ENCODE data around the gene UPK3A. TPM values are rescaled to one million over a fixed set of nuclear protein-coding genes. Genes with fewer than 3 reads are reported as not detected.

UPK3A gene
- total RNA-seq, 1 experiment from 2014 or later: 2.0 TPM

DNA sequence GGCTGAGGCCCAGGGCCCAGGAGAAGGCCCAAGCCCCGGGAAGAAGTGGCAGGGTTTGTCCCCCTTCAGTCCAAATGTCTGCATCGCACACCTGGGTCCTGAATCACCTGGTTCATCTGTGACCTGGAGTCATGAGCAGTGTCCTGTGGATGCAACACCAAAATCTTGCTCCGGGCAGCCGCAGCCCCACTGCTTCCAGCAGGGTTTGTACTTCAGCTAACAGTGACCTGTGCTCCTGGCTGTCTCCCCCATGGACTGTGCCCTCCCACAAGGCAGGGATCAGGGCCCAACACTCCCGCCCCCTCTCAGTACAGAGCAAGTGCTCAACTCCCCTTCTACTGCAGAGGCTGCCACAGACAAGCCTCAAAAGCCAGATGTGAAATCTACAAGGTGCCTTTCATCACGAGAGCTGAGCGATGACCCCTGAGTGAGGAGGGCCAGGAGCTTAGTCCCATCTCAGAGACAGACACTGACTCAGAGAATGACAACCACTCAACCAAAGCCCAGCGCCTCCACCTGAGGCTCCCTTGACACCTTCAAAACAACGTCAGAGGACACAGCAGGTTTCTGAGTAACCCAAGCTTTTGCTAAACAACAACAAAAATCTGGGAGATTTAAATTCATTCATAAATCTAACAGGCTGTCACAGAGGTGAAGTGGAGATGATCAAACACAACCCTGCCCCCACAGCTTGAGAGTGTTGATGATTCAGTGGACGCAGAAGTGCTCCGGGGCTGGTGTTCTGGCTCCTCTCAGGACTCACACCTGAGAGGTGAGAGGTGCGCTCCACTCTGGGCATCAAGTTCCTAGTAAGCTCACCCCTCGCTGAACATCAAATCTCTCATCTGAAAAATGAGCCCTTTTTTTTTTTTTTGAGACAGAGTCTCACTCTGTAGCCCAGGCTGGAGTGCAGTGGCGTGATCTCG lies 47.4 kb upstream of the UPK3A start:
- H3K36me3 ChIP-seq (ENCODE audit: control insufficient read depth, insufficient read depth, low read length): no peaks in the 10 kb centered on the region
- ChIA-PET POLR2A (no interaction called here), CTCF (interaction anchor here (1.3 kb wide), 1 partner anchor 9 kb away, joined by 3 read pairs; no protein-coding TSS in a partner anchor)
- no peaks in the 10 kb centered on the region for H3K9me3 ChIP-seq
- peaks cover 6% of the 10 kb centered on the region for H3K36me3 Mint-ChIP-seq (ENCODE audit: insufficient read depth, unreplicated experiment)
- no TSS peak for BruUV-seq (replicated peaks)
- no peaks in the 10 kb centered on the region for H3K27me3 ChIP-seq (replicated peaks; ENCODE audit: control insufficient read depth, insufficient read depth, low read length)
- peaks cover 15% of the 10 kb centered on the region for H3K4me1 ChIP-seq
- no peak for DNase-seq
- no peak overlapping the region for H3K27ac Mint-ChIP-seq (ENCODE audit: unreplicated experiment)
- H3K4me1 Mint-ChIP-seq (ENCODE audit: low read depth, unreplicated experiment): no peaks in the 10 kb centered on the region
- H3K4me3 ChIP-seq (ENCODE audit: low read depth, low read length): no peak overlapping the region
- no peaks in the 10 kb centered on the region for H3K9me3 Mint-ChIP-seq (ENCODE audit: unreplicated experiment)
- intact Hi-C loops (cut with micrococcal nuclease; ENCODE audit: unreplicated experiment): no loop called here
- H3K27me3 Mint-ChIP-seq (ENCODE audit: insufficient read depth, unreplicated experiment): no peaks in the 10 kb centered on the region
- no peak overlapping the region for H3K4me3 Mint-ChIP-seq (ENCODE audit: unreplicated experiment)
- no peak for TF ChIP-seq CTCF (IDR thresholded peaks at IDR 0.05; ENCODE audit: insufficient read depth in 1 of 2, low read depth in 1 of 2, low read length in 1 of 2, severe bottlenecking in 1 of 2, unreplicated experiment in 1 of 2)

DNA sequence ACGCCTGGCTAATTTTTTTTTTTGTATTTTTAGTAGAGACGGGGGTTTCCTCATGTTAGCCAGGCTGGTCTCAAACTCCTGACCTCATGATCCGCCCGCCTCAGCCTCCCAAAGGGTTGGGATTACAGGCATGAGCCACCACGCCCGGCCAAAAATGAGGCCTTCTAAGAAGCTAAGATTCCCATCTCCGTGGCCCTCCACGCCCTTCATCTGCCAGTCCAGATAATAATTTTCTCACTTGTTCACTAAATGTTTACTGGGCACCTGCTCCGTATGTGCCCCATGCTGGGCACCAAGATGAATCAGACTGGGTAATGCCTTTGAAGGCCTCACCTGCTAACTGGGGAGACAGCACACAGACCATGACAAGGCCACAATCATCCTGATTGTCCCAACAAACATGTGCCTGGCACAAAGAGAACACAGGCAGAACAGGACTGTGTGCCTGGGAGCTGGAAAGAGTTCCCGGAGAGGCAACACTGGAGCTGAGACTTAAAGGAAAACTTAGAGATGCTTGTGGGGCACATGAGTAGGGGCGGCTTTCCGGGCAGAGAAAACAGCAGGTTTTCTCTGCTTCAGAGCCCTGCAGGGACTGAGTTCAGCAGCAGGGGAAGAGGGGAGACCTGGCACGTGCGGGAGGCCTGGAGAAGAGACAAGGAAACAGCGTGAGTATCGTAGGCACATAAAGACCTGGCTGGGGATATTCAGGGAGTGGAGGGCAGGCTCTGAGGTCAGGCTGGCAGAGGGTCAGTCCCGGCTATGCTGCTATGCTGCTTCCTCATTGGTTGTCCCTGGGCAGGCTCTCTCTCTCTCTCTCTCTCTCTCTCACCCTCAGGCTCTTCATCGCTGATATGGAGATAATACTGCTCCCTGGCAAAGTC lies 46.4 kb upstream of the UPK3A start:
- Histone ChIP-seq H3K4me3 (ENCODE audit: low read depth, low read length) (no peak overlapping the region), H3K27me3 (replicated peaks; ENCODE audit: control insufficient read depth, insufficient read depth, low read length) (no peaks in the 10 kb centered on the region), H3K36me3 (ENCODE audit: control insufficient read depth, insufficient read depth, low read length) (no peaks in the 10 kb centered on the region), H3K4me1 (peaks cover 15% of the 10 kb centered on the region), H3K9me3 (no peaks in the 10 kb centered on the region)
- Mint-ChIP-seq H3K9me3 (ENCODE audit: unreplicated experiment) (no peaks in the 10 kb centered on the region), H3K36me3 (ENCODE audit: insufficient read depth, unreplicated experiment) (peaks cover 6% of the 10 kb centered on the region), H3K4me1 (ENCODE audit: low read depth, unreplicated experiment) (no peaks in the 10 kb centered on the region), H3K27me3 (ENCODE audit: insufficient read depth, unreplicated experiment) (no peaks in the 10 kb centered on the region), H3K4me3 (ENCODE audit: unreplicated experiment) (peak overlapping the region; percentile 30), H3K27ac (ENCODE audit: unreplicated experiment) (no peak overlapping the region)
- BruUV-seq (replicated peaks): no TSS peak
- TF ChIP-seq CTCF (IDR thresholded peaks at IDR 0.05; ENCODE audit: insufficient read depth in 1 of 2, low read depth in 1 of 2, low read length in 1 of 2, severe bottlenecking in 1 of 2, unreplicated experiment in 1 of 2): no peak
- POLR2A ChIA-PET: no interaction called here
- DNase-seq: no peak
- intact Hi-C loops (cut with micrococcal nuclease; ENCODE audit: unreplicated experiment): no loop called here
- CTCF ChIA-PET: no interaction called here

DNA sequence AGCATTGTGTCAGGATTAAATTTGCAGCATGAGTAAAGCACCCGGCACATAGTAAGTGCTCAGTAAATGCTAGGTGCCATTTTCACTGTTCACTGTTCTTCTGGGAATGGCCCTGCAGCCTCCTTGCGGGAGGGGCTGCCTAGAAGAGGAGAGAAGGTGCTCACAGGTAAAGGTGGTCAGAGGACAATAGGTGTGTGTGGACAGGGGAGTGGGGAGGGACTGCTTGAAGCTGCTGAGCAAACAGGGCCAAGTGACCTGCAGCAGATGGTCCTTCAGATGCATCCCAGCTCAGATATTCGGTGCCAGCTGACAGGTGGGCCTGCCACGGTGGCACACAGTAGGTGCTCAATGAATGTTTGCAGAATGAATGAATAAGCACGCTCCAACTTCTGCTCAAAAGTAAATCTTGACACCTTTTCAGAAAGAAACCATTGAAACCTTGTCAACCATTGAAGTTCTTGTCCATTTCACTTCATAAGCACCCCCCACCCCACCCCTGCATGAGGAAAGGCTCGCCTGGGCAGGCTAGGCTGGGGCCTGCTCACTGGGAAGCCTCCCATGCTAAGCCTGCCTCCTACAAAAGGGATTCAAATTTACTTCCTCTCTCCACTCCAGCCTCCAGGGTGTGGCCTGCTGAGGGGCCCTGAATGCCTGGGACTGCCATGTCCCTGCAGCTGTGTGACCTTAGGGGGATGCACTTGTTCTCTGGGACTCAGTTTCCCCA lies 45.6 kb upstream of the UPK3A start:
- H3K27ac Mint-ChIP-seq (ENCODE audit: unreplicated experiment): no peak overlapping the region
- H3K27me3 ChIP-seq (replicated peaks; ENCODE audit: control insufficient read depth, insufficient read depth, low read length): no peaks in the 10 kb centered on the region
- H3K4me3 ChIP-seq (ENCODE audit: low read depth, low read length): no peak overlapping the region; the same call in 1 of the 2 replicates
- peak overlapping the region; percentile 76 for H3K4me3 Mint-ChIP-seq (ENCODE audit: unreplicated experiment)
- no peaks in the 10 kb centered on the region for H3K9me3 ChIP-seq
- intact Hi-C loops (cut with micrococcal nuclease; ENCODE audit: unreplicated experiment): no loop called here
- TF ChIP-seq CTCF (IDR thresholded peaks at IDR 0.05; ENCODE audit: insufficient read depth in 1 of 2, low read depth in 1 of 2, low read length in 1 of 2, severe bottlenecking in 1 of 2, unreplicated experiment in 1 of 2): no peak
- no peaks in the 10 kb centered on the region for H3K9me3 Mint-ChIP-seq (ENCODE audit: unreplicated experiment)
- no peaks in the 10 kb centered on the region for H3K36me3 ChIP-seq (ENCODE audit: control insufficient read depth, insufficient read depth, low read length)
- ChIA-PET POLR2A (no interaction called here), CTCF (no interaction called here)
- no peaks in the 10 kb centered on the region for H3K4me1 Mint-ChIP-seq (ENCODE audit: low read depth, unreplicated experiment)
- BruUV-seq (replicated peaks): no TSS peak
- no peaks in the 10 kb centered on the region for H3K27me3 Mint-ChIP-seq (ENCODE audit: insufficient read depth, unreplicated experiment)
- DNase-seq: no peak
- peaks cover 15% of the 10 kb centered on the region for H3K4me1 ChIP-seq
- peaks cover 6% of the 10 kb centered on the region for H3K36me3 Mint-ChIP-seq (ENCODE audit: insufficient read depth, unreplicated experiment)

Data from Caco-2 (cell line).